ENCODE data around the gene PSMC1. TPM values are rescaled to one million over a fixed set of nuclear protein-coding genes. Genes with fewer than 3 reads are reported as not detected.

PSMC1 gene
- total RNA-seq, 1 donor from 2014 or later, result 78.6 TPM

DNA sequence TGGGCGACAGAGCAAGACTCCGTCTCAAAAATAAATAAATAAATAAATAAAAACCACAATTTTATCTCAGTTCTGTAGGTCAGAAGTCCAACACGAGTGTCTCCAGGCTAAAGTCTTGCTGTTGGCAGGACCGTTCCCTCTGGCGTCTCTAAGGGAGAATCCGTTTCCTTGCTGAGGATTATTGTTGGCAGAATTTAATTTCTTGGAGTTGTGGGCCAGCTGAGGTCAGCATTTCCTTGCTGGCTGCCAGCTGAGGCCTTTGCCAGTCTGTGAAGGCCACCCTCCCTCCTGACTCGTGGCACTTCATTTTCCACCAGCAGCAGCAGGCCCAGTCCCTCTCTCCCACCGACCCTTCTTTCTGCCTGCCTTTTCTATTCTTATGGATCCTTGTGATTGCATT is 17.2 kb downstream of the PSMC1 start:
- H3K27me3 Mint-ChIP-seq (ENCODE audit: low read depth), result no peaks in the 10 kb centered on the region
- peaks cover 43% of the 10 kb centered on the region for H3K4me1 Mint-ChIP-seq (ENCODE audit: low read depth)
- H3K9me3 Mint-ChIP-seq (ENCODE audit: low read depth), result no peaks in the 10 kb centered on the region
- peak overlapping the region; percentile 98 for H3K27ac Mint-ChIP-seq (ENCODE audit: unreplicated experiment)
- no peak for DNase-seq (ENCODE audit: low spot score)
- no peak overlapping the region for H3K4me3 Mint-ChIP-seq (ENCODE audit: unreplicated experiment)
- TF ChIP-seq, protein P1, sequence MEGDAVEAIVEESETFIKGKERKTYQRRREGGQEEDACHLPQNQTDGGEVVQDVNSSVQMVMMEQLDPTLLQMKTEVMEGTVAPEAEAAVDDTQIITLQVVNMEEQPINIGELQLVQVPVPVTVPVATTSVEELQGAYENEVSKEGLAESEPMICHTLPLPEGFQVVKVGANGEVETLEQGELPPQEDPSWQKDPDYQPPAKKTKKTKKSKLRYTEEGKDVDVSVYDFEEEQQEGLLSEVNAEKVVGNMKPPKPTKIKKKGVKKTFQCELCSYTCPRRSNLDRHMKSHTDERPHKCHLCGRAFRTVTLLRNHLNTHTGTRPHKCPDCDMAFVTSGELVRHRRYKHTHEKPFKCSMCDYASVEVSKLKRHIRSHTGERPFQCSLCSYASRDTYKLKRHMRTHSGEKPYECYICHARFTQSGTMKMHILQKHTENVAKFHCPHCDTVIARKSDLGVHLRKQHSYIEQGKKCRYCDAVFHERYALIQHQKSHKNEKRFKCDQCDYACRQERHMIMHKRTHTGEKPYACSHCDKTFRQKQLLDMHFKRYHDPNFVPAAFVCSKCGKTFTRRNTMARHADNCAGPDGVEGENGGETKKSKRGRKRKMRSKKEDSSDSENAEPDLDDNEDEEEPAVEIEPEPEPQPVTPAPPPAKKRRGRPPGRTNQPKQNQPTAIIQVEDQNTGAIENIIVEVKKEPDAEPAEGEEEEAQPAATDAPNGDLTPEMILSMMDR (IDR thresholded peaks at IDR 0.05), result no peak
- H3K36me3 Mint-ChIP-seq (ENCODE audit: low read depth), result peaks cover 21% of the 10 kb centered on the region

DNA sequence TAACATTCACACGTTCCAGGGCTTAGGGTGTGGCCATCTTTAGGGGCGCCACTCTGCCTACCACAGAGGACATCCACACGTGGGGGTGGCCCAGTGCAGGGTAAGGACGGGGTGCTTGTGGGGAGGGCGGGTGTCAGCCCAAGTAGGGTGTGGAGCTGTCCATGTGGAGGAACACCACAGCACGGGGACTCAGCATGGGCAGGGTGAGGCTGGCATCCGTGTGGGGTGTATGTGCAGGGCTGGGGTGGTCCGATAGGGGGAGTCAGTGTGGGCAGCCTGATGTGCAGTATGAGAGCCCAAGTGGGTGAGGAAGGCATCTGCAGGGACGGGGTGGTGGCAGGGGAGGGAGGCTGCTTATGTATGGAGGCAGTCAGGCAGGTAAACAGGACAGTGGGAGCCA is 17.7 kb downstream of the PSMC1 start:
- no peak for DNase-seq (ENCODE audit: low spot score)
- Mint-ChIP-seq H3K36me3 (ENCODE audit: low read depth) (peaks cover 21% of the 10 kb centered on the region), H3K9me3 (ENCODE audit: low read depth) (no peaks in the 10 kb centered on the region), H3K4me3 (ENCODE audit: unreplicated experiment) (no peak overlapping the region), H3K27ac (ENCODE audit: unreplicated experiment) (peak overlapping the region; percentile 98), H3K27me3 (ENCODE audit: low read depth) (no peaks in the 10 kb centered on the region), H3K4me1 (ENCODE audit: low read depth) (peaks cover 43% of the 10 kb centered on the region)
- TF ChIP-seq, protein P1 (IDR thresholded peaks at IDR 0.05), result no peak

DNA sequence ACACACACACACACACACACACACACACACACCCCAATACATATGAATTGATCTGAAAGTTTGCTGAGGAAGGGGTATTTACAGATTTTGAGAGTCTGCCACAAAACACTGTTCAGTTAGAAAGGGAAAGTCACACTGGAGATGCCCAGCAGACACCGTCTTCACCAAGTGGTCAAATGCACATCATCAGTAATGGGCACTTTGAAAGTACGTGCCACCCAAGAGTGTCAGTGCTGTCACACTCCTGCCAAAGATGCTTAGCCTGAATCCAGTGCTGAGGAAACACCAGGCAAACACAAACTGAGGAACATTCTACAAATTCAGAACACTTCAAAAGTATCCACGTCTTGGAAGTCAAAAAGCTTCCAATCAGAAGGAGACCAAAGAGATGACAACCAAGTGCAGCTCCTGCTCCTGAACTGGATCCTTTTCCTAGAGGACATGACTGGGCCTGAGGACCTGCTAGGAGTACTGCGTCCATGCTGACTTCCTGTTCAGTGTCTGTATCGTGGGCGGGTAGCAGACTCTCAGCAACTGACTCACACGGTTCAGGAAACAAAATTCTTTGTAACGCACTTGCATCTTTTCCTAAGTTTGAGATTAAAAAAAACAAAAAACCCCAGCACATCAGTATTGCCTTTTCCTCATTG is 18.6 kb downstream of the PSMC1 start:
- DNase-seq (ENCODE audit: low spot score), result no peak
- TF ChIP-seq, protein P1 (IDR thresholded peaks at IDR 0.05), result no peak
- Mint-ChIP-seq H3K36me3 (ENCODE audit: low read depth) (peaks cover 18% of the 10 kb centered on the region), H3K9me3 (ENCODE audit: low read depth) (no peaks in the 10 kb centered on the region), H3K4me3 (ENCODE audit: unreplicated experiment) (no peak overlapping the region), H3K27me3 (ENCODE audit: low read depth) (no peaks in the 10 kb centered on the region), H3K4me1 (ENCODE audit: low read depth) (peaks cover 43% of the 10 kb centered on the region), H3K27ac (ENCODE audit: unreplicated experiment) (peak overlapping the region; percentile 98)

DNA sequence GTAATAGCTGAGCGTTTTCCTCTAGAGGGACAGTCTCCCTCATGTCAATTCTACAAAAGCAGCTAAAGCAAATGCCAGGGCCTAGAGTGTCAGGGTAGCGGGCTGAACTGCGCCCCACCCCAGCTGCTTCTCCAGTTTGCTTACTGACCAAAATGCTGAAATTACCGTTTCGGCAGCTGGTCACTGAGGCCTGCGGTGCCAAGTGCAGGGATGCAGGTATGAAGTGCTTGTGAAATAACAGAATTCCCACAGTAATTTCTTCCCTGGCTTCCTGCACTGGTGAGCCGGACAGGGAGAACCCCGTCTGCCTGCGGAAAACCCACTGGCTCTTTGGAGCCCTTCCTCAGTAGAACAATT is 19.1 kb downstream of the PSMC1 start:
- Mint-ChIP-seq H3K36me3 (ENCODE audit: low read depth) (peaks cover 13% of the 10 kb centered on the region), H3K9me3 (ENCODE audit: low read depth) (no peaks in the 10 kb centered on the region), H3K27me3 (ENCODE audit: low read depth) (no peaks in the 10 kb centered on the region), H3K27ac (ENCODE audit: unreplicated experiment) (peak overlapping the region; percentile 98), H3K4me3 (ENCODE audit: unreplicated experiment) (no peak overlapping the region), H3K4me1 (ENCODE audit: low read depth) (peaks cover 43% of the 10 kb centered on the region)
- no peak for DNase-seq (ENCODE audit: low spot score)
- TF ChIP-seq, protein P1 (IDR thresholded peaks at IDR 0.05), result no peak

- no peaks in the 10 kb centered on the region for H3K9me3 Mint-ChIP-seq (ENCODE audit: low read depth)
- DNase-seq (ENCODE audit: low spot score), result no peak
- H3K36me3 Mint-ChIP-seq (ENCODE audit: low read depth), result peaks cover 13% of the 10 kb centered on the region
- peak overlapping the region; percentile 98 for H3K27ac Mint-ChIP-seq (ENCODE audit: unreplicated experiment)
- H3K27me3 Mint-ChIP-seq (ENCODE audit: low read depth), result no peaks in the 10 kb centered on the region
- TF ChIP-seq, protein P1 (IDR thresholded peaks at IDR 0.05), result no peak
- no peak overlapping the region for H3K4me3 Mint-ChIP-seq (ENCODE audit: unreplicated experiment)
- peaks cover 45% of the 10 kb centered on the region for H3K4me1 Mint-ChIP-seq (ENCODE audit: low read depth)
Observed at GRCh38 chr14:90275820-90276219, 19.5 kb downstream of the PSMC1 start.
